ENCODE measurements around the gene BMPER.

GRCh38 chr7:34091321-34091917 is 186.1 kb downstream of the BMPER start:
- TF ChIP-seq, protein P1, sequence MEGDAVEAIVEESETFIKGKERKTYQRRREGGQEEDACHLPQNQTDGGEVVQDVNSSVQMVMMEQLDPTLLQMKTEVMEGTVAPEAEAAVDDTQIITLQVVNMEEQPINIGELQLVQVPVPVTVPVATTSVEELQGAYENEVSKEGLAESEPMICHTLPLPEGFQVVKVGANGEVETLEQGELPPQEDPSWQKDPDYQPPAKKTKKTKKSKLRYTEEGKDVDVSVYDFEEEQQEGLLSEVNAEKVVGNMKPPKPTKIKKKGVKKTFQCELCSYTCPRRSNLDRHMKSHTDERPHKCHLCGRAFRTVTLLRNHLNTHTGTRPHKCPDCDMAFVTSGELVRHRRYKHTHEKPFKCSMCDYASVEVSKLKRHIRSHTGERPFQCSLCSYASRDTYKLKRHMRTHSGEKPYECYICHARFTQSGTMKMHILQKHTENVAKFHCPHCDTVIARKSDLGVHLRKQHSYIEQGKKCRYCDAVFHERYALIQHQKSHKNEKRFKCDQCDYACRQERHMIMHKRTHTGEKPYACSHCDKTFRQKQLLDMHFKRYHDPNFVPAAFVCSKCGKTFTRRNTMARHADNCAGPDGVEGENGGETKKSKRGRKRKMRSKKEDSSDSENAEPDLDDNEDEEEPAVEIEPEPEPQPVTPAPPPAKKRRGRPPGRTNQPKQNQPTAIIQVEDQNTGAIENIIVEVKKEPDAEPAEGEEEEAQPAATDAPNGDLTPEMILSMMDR (IDR thresholded peaks at IDR 0.05; ENCODE audit: control extremely low read depth in 1 of 3, insufficient read depth in 1 of 3, low read depth in 1 of 3, low read length in 3 of 3), result peak in 2 of 3 experiments; percentile 71 to 78; a peak in 3 of 4 replicates
- TF ChIP-seq RNF2 (IDR thresholded peaks at IDR 0.05; ENCODE audit: borderline replicate concordance, low read depth, low read length, missing control alignments, poor library complexity, severe bottlenecking) (no peak), RBBP5 (IDR thresholded peaks at IDR 0.05; ENCODE audit: borderline replicate concordance, low read depth, low read length) (no peak), TAF1 (IDR thresholded peaks at IDR 0.05; ENCODE audit: low read depth, low read length) (no peak), POLR2A (IDR thresholded peaks at IDR 0.05; ENCODE audit: control extremely low read depth in 1 of 2, low read depth in 2 of 2, low read length in 2 of 2) (no peak), RAD21 (IDR thresholded peaks at IDR 0.05 in 1 of 2, conservative IDR thresholded peaks at IDR 0.05 in 1 of 2; ENCODE audit: low read depth in 2 of 2, low read length in 2 of 2) (peak; percentile 88 to 90), JUN (IDR thresholded peaks at IDR 0.05; ENCODE audit: low read depth, low read length) (no peak), TBP (IDR thresholded peaks at IDR 0.05; ENCODE audit: low read depth, low read length) (no peak), FOSL1 (IDR thresholded peaks at IDR 0.05; ENCODE audit: insufficient read depth, low read depth, low read length) (no peak), SP4 (IDR thresholded peaks at IDR 0.05; ENCODE audit: low read length) (no peak), SIX5 (IDR thresholded peaks at IDR 0.05; ENCODE audit: low read depth, low read length) (no peak), EZH2 (IDR thresholded peaks at IDR 0.05; ENCODE audit: low read depth, low read length, severe bottlenecking) (no peak)
- TF ChIP-seq, protein P2, sequence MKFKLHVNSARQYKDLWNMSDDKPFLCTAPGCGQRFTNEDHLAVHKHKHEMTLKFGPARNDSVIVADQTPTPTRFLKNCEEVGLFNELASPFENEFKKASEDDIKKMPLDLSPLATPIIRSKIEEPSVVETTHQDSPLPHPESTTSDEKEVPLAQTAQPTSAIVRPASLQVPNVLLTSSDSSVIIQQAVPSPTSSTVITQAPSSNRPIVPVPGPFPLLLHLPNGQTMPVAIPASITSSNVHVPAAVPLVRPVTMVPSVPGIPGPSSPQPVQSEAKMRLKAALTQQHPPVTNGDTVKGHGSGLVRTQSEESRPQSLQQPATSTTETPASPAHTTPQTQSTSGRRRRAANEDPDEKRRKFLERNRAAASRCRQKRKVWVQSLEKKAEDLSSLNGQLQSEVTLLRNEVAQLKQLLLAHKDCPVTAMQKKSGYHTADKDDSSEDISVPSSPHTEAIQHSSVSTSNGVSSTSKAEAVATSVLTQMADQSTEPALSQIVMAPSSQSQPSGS (IDR thresholded peaks at IDR 0.05; ENCODE audit: low read length), result no peak

All from H1 (cell line).